WTC11 (cell line): ENCODE data around the gene SORCS1. TPM values are rescaled to one million over a fixed set of nuclear protein-coding genes. Genes with fewer than 3 reads are reported as not detected.

Experiments used
- ATAC-seq: fragments of 200-7000 bp; cut with Tn5 transposase; 2 replicates; pipeline ENCODE4 v1.10.0; 2021; ENCODE audit warnings: mild to moderate bottlenecking, moderate library complexity
- CTCF ChIA-PET: fragments of 300-600 bp; sonication (Branson Sonifier 250); formaldehyde crosslinking; loops from one replicate; lab custom pipeline; 2021; ENCODE audit warnings: antibody characterized with exemption; lab: Charles Lee
- POLR2A ChIA-PET: fragments of 350-600 bp; sonication (Branson Sonifier 250); formaldehyde crosslinking; loops from one replicate; lab custom pipeline; 2021; ENCODE audit warnings: antibody characterized with exemption; lab: Charles Lee
- DNase-seq: peaks from one replicate; pipeline ENCODE4 v3.0.0; 2021; ENCODE audit warnings: low spot score
- H3K27ac Mint-ChIP-seq: 2 replicates; pipeline ENCODE4 v1.8.0; 2021; ENCODE audit warnings: mixed read lengths
- H3K27me3 Mint-ChIP-seq: 2 replicates; pipeline ENCODE4 v1.8.0; 2021; ENCODE audit warnings: low read depth, mild to moderate bottlenecking, moderate library complexity, mixed read lengths
- H3K36me3 Mint-ChIP-seq: 2 replicates; pipeline ENCODE4 v1.8.0; 2021; ENCODE audit warnings: mixed read lengths
- H3K4me1 Mint-ChIP-seq: 2 replicates; pipeline ENCODE4 v1.8.0; 2022; ENCODE audit warnings: mixed read lengths
- H3K4me3 Mint-ChIP-seq: 2 replicates; pipeline ENCODE4 v1.8.0; 2021; ENCODE audit warnings: mild to moderate bottlenecking, moderate library complexity, mixed read lengths
- H3K9me3 Mint-ChIP-seq: 2 replicates; pipeline ENCODE4 v1.8.0; 2021; ENCODE audit warnings: mixed read lengths
- FOXJ3 ChIP-seq: sonication (generic); formaldehyde crosslinking; IDR thresholded peaks from 2 replicates; pipeline ENCODE4 v1.9.0; 2021; ENCODE audit warnings: missing genetic modification reagents, mild to moderate bottlenecking, borderline replicate concordance
- IRF2 ChIP-seq: sonication (generic); formaldehyde crosslinking; IDR thresholded peaks from 2 replicates; pipeline ENCODE4 v1.8.0; 2022; ENCODE audit warnings: low read depth, missing genetic modification reagents, borderline replicate concordance
- JAZF1 ChIP-seq: fragments of 250-450 bp; sonication (Bioruptor Pico); IDR thresholded peaks from 2 replicates; pipeline ENCODE4 v1.9.0; 2021; ENCODE audit warnings: moderate library complexity, mild to moderate bottlenecking, inconsistent platforms
- JUN ChIP-seq: sonication (generic); formaldehyde crosslinking; IDR thresholded peaks from 2 replicates; pipeline ENCODE4 v1.8.0; 2023; ENCODE audit warnings: mild to moderate bottlenecking, missing genetic modification reagents
- KAT7 ChIP-seq: sonication (generic); formaldehyde crosslinking; IDR thresholded peaks from 2 replicates; pipeline ENCODE4 v1.8.1; 2023; ENCODE audit warnings: missing genetic modification reagents, mild to moderate bottlenecking, borderline replicate concordance
- NFYB ChIP-seq: sonication (generic); formaldehyde crosslinking; conservative IDR thresholded peaks from 2 replicates; pipeline ENCODE4 v1.8.0; 2022; ENCODE audit warnings: low read depth, missing genetic modification reagents
- NR2C2 ChIP-seq: sonication (generic); formaldehyde crosslinking; IDR thresholded peaks from 2 replicates; pipeline ENCODE4 v1.8.0; 2022; ENCODE audit warnings: mild to moderate bottlenecking, missing genetic modification reagents
- RORB ChIP-seq: fragments of 250-450 bp; sonication (Bioruptor Pico); IDR thresholded peaks from 2 replicates; pipeline ENCODE4 v1.9.0; 2021; ENCODE audit warnings: mild to moderate bottlenecking
- ZNF219 ChIP-seq: sonication (generic); formaldehyde crosslinking; IDR thresholded peaks from 2 replicates; pipeline ENCODE4 v1.8.0; 2023; ENCODE audit warnings: missing genetic modification reagents, mild to moderate bottlenecking, borderline replicate concordance
- ZNF232 ChIP-seq: sonication (generic); formaldehyde crosslinking; IDR thresholded peaks from 2 replicates; pipeline ENCODE4 v1.8.0; 2022; ENCODE audit warnings: mild to moderate bottlenecking, missing genetic modification reagents
- ZNF317 ChIP-seq: sonication (generic); formaldehyde crosslinking; IDR thresholded peaks from 2 replicates; pipeline ENCODE4 v1.8.1; 2023; ENCODE audit warnings: low read depth, mild to moderate bottlenecking, moderate library complexity, missing genetic modification reagents, borderline replicate concordance
- ZNF423 ChIP-seq: fragments of 250-450 bp; sonication (Bioruptor Pico); IDR thresholded peaks from 2 replicates; pipeline ENCODE4 v2.1.2; 2022; ENCODE audit warnings: mild to moderate bottlenecking, moderate library complexity
- total RNA-seq: library from RNA; stranded (reverse); gene quantifications from 3 replicates; pipeline ENCODE4 v1.2.3, GENCODE V29; 2021
- TF ChIP-seq, protein P1 (sequence below): fragments of 250-450 bp; sonication (Bioruptor Pico); conservative IDR thresholded peaks from 2 replicates; pipeline ENCODE4 v1.9.0; 2021; ENCODE audit warnings: mild to moderate bottlenecking
- TF ChIP-seq, protein P2 (sequence below): sonication (generic); formaldehyde crosslinking; conservative IDR thresholded peaks from 2 replicates; pipeline ENCODE4 v1.8.1; 2022; ENCODE audit warnings: mild to moderate bottlenecking, missing genetic modification reagents
- TF ChIP-seq, protein P3 (sequence below): sonication (generic); formaldehyde crosslinking; IDR thresholded peaks from 2 replicates; pipeline ENCODE4 v1.8.0; 2022; ENCODE audit warnings: mild to moderate bottlenecking, missing genetic modification reagents
- TF ChIP-seq, protein P4 (sequence below): sonication (generic); formaldehyde crosslinking; IDR thresholded peaks from 2 replicates; pipeline ENCODE4 v1.8.1; 2022; ENCODE audit warnings: mild to moderate bottlenecking, missing genetic modification reagents, moderate library complexity, borderline replicate concordance
- TF ChIP-seq, protein P5 (sequence below): sonication (generic); formaldehyde crosslinking; IDR thresholded peaks from 2 replicates; pipeline ENCODE4 v1.8.0; 2023; ENCODE audit warnings: missing genetic modification reagents, mild to moderate bottlenecking, borderline replicate concordance
- TF ChIP-seq, protein P6 (sequence below): sonication (generic); formaldehyde crosslinking; IDR thresholded peaks from 2 replicates; pipeline ENCODE4 v1.8.1; 2022; ENCODE audit warnings: mild to moderate bottlenecking, moderate library complexity, missing genetic modification reagents
- TF ChIP-seq, protein P7 (sequence below): sonication (generic); formaldehyde crosslinking; IDR thresholded peaks from 2 replicates; pipeline ENCODE4 v1.8.1; 2022; ENCODE audit warnings: missing genetic modification reagents, borderline replicate concordance
- TF ChIP-seq, protein P8 (sequence below): fragments of 250-450 bp; sonication (Bioruptor Pico); IDR thresholded peaks from 2 replicates; pipeline ENCODE4 v1.9.0; 2021; ENCODE audit warnings: mild to moderate bottlenecking

The SORCS1 gene
- total RNA-seq, 1 experiment from 2014 or later: 3.3 TPM

DNA sequence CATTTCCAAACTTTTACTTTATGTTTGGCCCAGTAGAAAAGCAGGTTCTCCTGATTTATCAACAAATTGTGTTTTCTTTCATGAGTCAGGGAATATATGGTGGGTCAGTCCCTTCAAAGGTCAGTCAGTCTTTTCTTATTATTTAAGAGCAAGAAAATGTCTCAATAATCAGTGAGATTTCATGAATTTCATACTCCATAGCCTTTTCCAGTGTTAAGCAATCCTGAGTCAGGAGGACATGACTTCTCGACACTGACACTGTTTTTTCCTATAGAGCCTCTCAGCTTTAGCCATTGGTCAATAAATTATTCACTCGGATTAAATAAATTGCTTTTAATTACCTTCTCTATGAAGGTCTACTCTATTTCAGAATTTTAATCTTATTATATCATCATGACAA, 334.5 kb downstream of the SORCS1 start:
- Mint-ChIP-seq H3K4me1 (no peaks in the 10 kb centered on the region), H3K27me3 (no peaks in the 10 kb centered on the region), H3K4me3 (no peak overlapping the region), H3K36me3 (no peaks in the 10 kb centered on the region), H3K9me3 (no peaks in the 10 kb centered on the region), H3K27ac (no peak overlapping the region)
- DNase-seq: no peak
- ATAC-seq: no peak
- POLR2A ChIA-PET: no interaction called here
- TF ChIP-seq ZNF317: no peak
- TF ChIP-seq, protein P1, sequence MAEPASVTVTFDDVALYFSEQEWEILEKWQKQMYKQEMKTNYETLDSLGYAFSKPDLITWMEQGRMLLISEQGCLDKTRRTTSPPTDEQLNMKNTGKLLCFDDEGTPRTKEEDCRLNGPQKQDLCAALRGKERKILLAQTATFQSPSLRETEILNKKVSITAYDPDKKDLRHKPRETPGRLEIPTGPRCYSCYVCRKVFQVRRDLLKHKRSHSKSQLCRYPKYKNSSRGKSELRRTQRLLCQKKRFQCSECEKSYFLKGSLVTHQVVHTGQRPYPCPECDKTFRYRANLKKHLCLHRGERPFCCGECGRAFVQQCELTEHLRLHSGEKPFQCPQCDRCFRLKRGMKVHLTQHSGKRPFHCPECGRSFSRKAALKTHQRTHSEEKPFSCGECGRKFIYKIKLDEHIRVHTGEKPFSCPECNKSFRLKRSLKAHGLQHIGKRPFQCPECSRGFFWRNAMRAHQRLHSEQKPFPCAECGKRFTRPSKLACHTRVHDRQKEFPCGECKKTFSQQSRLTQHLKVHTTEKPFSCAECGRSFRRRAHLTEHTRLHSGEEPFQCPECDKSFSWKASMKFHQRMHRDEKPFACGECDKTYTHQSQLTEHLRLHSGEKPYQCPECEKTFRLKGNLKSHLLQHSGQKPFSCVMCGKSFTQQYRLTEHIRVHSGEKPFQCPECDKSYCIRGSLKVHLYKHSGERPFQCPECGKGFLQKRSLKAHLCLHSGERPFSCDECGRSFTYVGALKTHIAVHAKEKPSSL: no peak
- CTCF ChIA-PET: no interaction called here

DNA sequence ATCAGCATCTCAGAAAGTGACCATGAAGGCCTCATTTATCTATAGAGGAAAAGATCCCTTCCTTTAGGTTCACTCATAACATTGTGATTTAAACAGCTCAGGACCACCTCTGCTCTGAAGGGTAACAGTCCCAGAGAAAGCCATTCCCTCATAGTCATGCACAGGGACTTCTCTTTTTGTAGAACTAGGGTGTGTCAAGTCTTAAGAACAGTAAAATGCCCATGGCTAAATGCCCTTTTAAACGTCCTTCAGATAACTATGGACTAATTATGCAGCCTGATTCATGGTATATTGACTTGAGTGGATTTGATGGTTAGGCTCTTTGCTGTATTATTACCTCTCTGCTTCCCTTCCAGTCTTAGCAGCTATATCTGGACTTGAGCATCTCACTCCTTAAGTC, 337.8 kb downstream of the SORCS1 start:
- Mint-ChIP-seq H3K4me1 (no peaks in the 10 kb centered on the region), H3K36me3 (no peaks in the 10 kb centered on the region), H3K27ac (no peak overlapping the region), H3K27me3 (no peaks in the 10 kb centered on the region), H3K9me3 (no peaks in the 10 kb centered on the region), H3K4me3 (no peak overlapping the region)
- ATAC-seq (no peak), DNase-seq (no peak)
- CTCF ChIA-PET: no interaction called here
- POLR2A ChIA-PET: no interaction called here
- TF ChIP-seq JUN (CRISPR knock-in tag): no peak
- TF ChIP-seq, protein P2, sequence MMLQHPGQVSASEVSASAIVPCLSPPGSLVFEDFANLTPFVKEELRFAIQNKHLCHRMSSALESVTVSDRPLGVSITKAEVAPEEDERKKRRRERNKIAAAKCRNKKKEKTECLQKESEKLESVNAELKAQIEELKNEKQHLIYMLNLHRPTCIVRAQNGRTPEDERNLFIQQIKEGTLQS (CRISPR knock-in tag): no peak
- TF ChIP-seq IRF2: no peak
- no peak for TF ChIP-seq ZNF423 (CRISPR knock-in tag)
- TF ChIP-seq, protein P3, sequence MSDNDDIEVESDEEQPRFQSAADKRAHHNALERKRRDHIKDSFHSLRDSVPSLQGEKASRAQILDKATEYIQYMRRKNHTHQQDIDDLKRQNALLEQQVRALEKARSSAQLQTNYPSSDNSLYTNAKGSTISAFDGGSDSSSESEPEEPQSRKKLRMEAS (CRISPR knock-in tag): no peak
- TF ChIP-seq, protein P1: no peak
- no peak for TF ChIP-seq FOXJ3 (CRISPR knock-in tag)
- TF ChIP-seq JAZF1 (CRISPR knock-in tag): no peak
- TF ChIP-seq, protein P4, sequence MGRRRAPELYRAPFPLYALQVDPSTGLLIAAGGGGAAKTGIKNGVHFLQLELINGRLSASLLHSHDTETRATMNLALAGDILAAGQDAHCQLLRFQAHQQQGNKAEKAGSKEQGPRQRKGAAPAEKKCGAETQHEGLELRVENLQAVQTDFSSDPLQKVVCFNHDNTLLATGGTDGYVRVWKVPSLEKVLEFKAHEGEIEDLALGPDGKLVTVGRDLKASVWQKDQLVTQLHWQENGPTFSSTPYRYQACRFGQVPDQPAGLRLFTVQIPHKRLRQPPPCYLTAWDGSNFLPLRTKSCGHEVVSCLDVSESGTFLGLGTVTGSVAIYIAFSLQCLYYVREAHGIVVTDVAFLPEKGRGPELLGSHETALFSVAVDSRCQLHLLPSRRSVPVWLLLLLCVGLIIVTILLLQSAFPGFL (CRISPR knock-in tag): no peak
- no peak for TF ChIP-seq ZNF232
- TF ChIP-seq RORB (CRISPR knock-in tag): no peak
- TF ChIP-seq, protein P5, sequence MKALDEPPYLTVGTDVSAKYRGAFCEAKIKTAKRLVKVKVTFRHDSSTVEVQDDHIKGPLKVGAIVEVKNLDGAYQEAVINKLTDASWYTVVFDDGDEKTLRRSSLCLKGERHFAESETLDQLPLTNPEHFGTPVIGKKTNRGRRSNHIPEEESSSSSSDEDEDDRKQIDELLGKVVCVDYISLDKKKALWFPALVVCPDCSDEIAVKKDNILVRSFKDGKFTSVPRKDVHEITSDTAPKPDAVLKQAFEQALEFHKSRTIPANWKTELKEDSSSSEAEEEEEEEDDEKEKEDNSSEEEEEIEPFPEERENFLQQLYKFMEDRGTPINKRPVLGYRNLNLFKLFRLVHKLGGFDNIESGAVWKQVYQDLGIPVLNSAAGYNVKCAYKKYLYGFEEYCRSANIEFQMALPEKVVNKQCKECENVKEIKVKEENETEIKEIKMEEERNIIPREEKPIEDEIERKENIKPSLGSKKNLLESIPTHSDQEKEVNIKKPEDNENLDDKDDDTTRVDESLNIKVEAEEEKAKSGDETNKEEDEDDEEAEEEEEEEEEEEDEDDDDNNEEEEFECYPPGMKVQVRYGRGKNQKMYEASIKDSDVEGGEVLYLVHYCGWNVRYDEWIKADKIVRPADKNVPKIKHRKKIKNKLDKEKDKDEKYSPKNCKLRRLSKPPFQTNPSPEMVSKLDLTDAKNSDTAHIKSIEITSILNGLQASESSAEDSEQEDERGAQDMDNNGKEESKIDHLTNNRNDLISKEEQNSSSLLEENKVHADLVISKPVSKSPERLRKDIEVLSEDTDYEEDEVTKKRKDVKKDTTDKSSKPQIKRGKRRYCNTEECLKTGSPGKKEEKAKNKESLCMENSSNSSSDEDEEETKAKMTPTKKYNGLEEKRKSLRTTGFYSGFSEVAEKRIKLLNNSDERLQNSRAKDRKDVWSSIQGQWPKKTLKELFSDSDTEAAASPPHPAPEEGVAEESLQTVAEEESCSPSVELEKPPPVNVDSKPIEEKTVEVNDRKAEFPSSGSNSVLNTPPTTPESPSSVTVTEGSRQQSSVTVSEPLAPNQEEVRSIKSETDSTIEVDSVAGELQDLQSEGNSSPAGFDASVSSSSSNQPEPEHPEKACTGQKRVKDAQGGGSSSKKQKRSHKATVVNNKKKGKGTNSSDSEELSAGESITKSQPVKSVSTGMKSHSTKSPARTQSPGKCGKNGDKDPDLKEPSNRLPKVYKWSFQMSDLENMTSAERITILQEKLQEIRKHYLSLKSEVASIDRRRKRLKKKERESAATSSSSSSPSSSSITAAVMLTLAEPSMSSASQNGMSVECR (CRISPR knock-in tag): no peak
- TF ChIP-seq, protein P6, sequence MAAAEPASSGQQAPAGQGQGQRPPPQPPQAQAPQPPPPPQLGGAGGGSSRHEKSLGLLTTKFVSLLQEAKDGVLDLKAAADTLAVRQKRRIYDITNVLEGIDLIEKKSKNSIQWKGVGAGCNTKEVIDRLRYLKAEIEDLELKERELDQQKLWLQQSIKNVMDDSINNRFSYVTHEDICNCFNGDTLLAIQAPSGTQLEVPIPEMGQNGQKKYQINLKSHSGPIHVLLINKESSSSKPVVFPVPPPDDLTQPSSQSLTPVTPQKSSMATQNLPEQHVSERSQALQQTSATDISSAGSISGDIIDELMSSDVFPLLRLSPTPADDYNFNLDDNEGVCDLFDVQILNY (CRISPR knock-in tag): no peak
- TF ChIP-seq NR2C2 (CRISPR knock-in tag): no peak
- TF ChIP-seq ZNF219 (CRISPR knock-in tag): no peak
- TF ChIP-seq NFYB (CRISPR knock-in tag): no peak
- TF ChIP-seq KAT7 (CRISPR knock-in tag): no peak
- TF ChIP-seq, protein P7, sequence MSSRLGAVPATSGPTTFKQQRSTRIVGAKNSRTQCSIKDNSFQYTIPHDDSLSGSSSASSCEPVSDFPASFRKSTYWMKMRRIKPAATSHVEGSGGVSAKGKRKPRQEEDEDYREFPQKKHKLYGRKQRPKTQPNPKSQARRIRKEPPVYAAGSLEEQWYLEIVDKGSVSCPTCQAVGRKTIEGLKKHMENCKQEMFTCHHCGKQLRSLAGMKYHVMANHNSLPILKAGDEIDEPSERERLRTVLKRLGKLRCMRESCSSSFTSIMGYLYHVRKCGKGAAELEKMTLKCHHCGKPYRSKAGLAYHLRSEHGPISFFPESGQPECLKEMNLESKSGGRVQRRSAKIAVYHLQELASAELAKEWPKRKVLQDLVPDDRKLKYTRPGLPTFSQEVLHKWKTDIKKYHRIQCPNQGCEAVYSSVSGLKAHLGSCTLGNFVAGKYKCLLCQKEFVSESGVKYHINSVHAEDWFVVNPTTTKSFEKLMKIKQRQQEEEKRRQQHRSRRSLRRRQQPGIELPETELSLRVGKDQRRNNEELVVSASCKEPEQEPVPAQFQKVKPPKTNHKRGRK (CRISPR knock-in tag): no peak
- TF ChIP-seq, protein P8, sequence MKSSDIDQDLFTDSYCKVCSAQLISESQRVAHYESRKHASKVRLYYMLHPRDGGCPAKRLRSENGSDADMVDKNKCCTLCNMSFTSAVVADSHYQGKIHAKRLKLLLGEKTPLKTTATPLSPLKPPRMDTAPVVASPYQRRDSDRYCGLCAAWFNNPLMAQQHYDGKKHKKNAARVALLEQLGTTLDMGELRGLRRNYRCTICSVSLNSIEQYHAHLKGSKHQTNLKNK (CRISPR knock-in tag): no peak
